HG02610 (cell line): ENCODE data around the gene IFNW1.
"Not testable (repeated sequence)": the region's sequence is repeated elsewhere in the genome, so short reads cannot be mapped to it uniquely, and the experiment has no call there.

Experiments
- ATAC-seq: cut with Tn5 transposase; IDR thresholded peaks from one replicate; pipeline ENCODE4 v1.9.1; 2021; ENCODE audit warnings: mild to moderate bottlenecking, moderate library complexity; ENCODE audit not compliant: unreplicated experiment

The IFNW1 gene

GRCh38 chr9:21141427-21141882 lies at the start of gene IFNW1:
Gene IFNW1 (minus strand): TSS chr9:21141832. CDS start chr9:21141570, 262 bp downstream.
- ATAC-seq: peak; percentile 44

GRCh38 chr9:21187487-21187886 lies 45.9 kb upstream of the IFNW1 start, which contains the start of gene IFNA4:
Gene IFNA4 (minus strand): TSS chr9:21187587. CDS start chr9:21187531, 56 bp downstream.
- not testable (repeated sequence) for ATAC-seq

GRCh38 chr9:21182810-21183736 lies 41.4 kb upstream of the IFNW1 start:
- peak; percentile 96 for ATAC-seq

- ATAC-seq: no peak
Measured at GRCh38 chr9:21174671-21175070, 33.0 kb upstream of the IFNW1 start.

GRCh38 chr9:21172156-21172555 lies 30.5 kb upstream of the IFNW1 start:
- no peak for ATAC-seq

- ATAC-seq: no peak
Measured at GRCh38 chr9:21171351-21171750, 29.7 kb upstream of the IFNW1 start.

- ATAC-seq: not testable (repeated sequence)
Measured at GRCh38 chr9:21166560-21166959, 24.9 kb upstream of the IFNW1 start, which contains the start of gene IFNA21. Gene IFNA21 (minus strand): TSS chr9:21166660. CDS start chr9:21166612, 48 bp downstream.

GRCh38 chr9:21165516-21165915 lies 23.9 kb upstream of the IFNW1 start:
- ATAC-seq: no peak

- peak; percentile 90 for ATAC-seq
Measured at GRCh38 chr9:21160178-21160577, 18.5 kb upstream of the IFNW1 start.

- ATAC-seq: no peak
Measured at GRCh38 chr9:21155501-21155900, 13.9 kb upstream of the IFNW1 start.

GRCh38 chr9:21154018-21154608 lies 12.5 kb upstream of the IFNW1 start:
- ATAC-seq: peak; percentile 89

- ATAC-seq: peak; percentile 13
Measured at GRCh38 chr9:21153336-21154017, 11.8 kb upstream of the IFNW1 start.

- ATAC-seq: peak; percentile 60
Measured at GRCh38 chr9:21144603-21145002, 3.0 kb upstream of the IFNW1 start.

- no peak for ATAC-seq
Measured at GRCh38 chr9:21137020-21137419, 4.6 kb downstream of the IFNW1 start.

- ATAC-seq: no peak
Measured at GRCh38 chr9:21135736-21136135, 5.9 kb downstream of the IFNW1 start.

- not testable (repeated sequence) for ATAC-seq
Measured at GRCh38 chr9:21128186-21128585, 13.4 kb downstream of the IFNW1 start.

- peak; percentile 87 for ATAC-seq
Measured at GRCh38 chr9:21121595-21122251, 19.9 kb downstream of the IFNW1 start.

- ATAC-seq: peak; percentile 54
Measured at GRCh38 chr9:21121079-21121478, 20.6 kb downstream of the IFNW1 start.

- ATAC-seq: peak; percentile 38
Measured at GRCh38 chr9:21119093-21119770, 22.4 kb downstream of the IFNW1 start.

GRCh38 chr9:21114311-21114710 lies 27.3 kb downstream of the IFNW1 start:
- no peak for ATAC-seq
